H9 (cell line): Measurements from ENCODE around the gene CXCL12. TPM values are rescaled to one million over a fixed set of nuclear protein-coding genes. Genes with fewer than 3 reads are reported as not detected.

Source experiments
- DNase-seq: peaks from one replicate; pipeline ENCODE4 v3.0.0-alpha.2; 2017
- H2AFZ ChIP-seq: one replicate; pipeline ENCODE4 v1.6.1; 2013; ENCODE audit warnings: mild to moderate bottlenecking, low read length, control low read depth, moderate library complexity
- H2AK5ac ChIP-seq: 2 replicates; pipeline ENCODE4 v1.6.1; 2013; ENCODE audit warnings: low read length, control low read depth, mixed read lengths; ENCODE audit not compliant: insufficient read length
- H2BK120ac ChIP-seq: one replicate; pipeline ENCODE4 v1.6.1; 2013; ENCODE audit warnings: low read depth, mild to moderate bottlenecking, low read length, control low read depth, inconsistent platforms; ENCODE audit not compliant: poor library complexity, severe bottlenecking
- H2BK12ac ChIP-seq: 2 replicates; pipeline ENCODE4 v1.6.1; 2013; ENCODE audit warnings: low read length, control low read depth, mixed read lengths, low read depth; ENCODE audit not compliant: insufficient read length
- H2BK15ac ChIP-seq: 2 replicates; pipeline ENCODE4 v1.6.1; 2013; ENCODE audit warnings: low read depth, low read length, control low read depth
- H2BK20ac ChIP-seq: one replicate; pipeline ENCODE4 v1.6.1; 2013; ENCODE audit warnings: low read depth, mild to moderate bottlenecking, low read length, control low read depth, inconsistent platforms; ENCODE audit not compliant: poor library complexity, severe bottlenecking
- H2BK5ac ChIP-seq: 2 replicates; pipeline ENCODE4 v1.6.1; 2013; ENCODE audit warnings: low read length, control low read depth, mixed read lengths; ENCODE audit not compliant: insufficient read length
- H3K14ac ChIP-seq: 2 replicates; pipeline ENCODE4 v1.6.1; 2013; ENCODE audit warnings: low read length, control low read depth; ENCODE audit not compliant: insufficient read depth
- H3K18ac ChIP-seq: 2 replicates; pipeline ENCODE4 v1.6.1; 2013; ENCODE audit warnings: low read depth, mild to moderate bottlenecking, mixed read lengths, low read length, control low read depth; ENCODE audit not compliant: insufficient read length
- H3K23ac ChIP-seq: 2 replicates; pipeline ENCODE4 v1.6.1; 2013; ENCODE audit warnings: low read length, control low read depth, mixed read lengths, low read depth; ENCODE audit not compliant: insufficient read length
- H3K23me2 ChIP-seq: 2 replicates; pipeline ENCODE4 v1.6.1; 2013; ENCODE audit warnings: low read depth, mild to moderate bottlenecking, mixed read lengths, low read length, control low read depth; ENCODE audit not compliant: insufficient read length, poor library complexity, severe bottlenecking
- H3K27ac ChIP-seq: 2 replicates; pipeline ENCODE4 v1.5.1; 2013; ENCODE audit warnings: low read length, control low read depth, mixed read lengths, low read depth; ENCODE audit not compliant: insufficient read length
- H3K27me3 ChIP-seq: 2 replicates; pipeline ENCODE4 v1.6.1; 2013; ENCODE audit warnings: low read length, control low read depth, inconsistent platforms; ENCODE audit not compliant: insufficient read depth
- H3K4ac ChIP-seq: 2 replicates; pipeline ENCODE4 v1.6.1; 2013; ENCODE audit warnings: low read depth, mild to moderate bottlenecking, control low read depth, inconsistent platforms, low read length, moderate library complexity
- H3K4me1 ChIP-seq: 2 replicates; pipeline ENCODE4 v1.6.1; 2013; ENCODE audit warnings: low read length, control low read depth, inconsistent platforms; ENCODE audit not compliant: insufficient read depth
- H3K4me2 ChIP-seq: 2 replicates; pipeline ENCODE4 v1.6.1; 2013; ENCODE audit warnings: low read length, control low read depth, mixed read lengths; ENCODE audit not compliant: insufficient read length, insufficient read depth
- H3K56ac ChIP-seq: 2 replicates; pipeline ENCODE4 v1.6.1; 2013; ENCODE audit warnings: low read depth, mild to moderate bottlenecking, mixed read lengths, low read length, control low read depth; ENCODE audit not compliant: insufficient read length
- H3K79me1 ChIP-seq: 2 replicates; pipeline ENCODE4 v1.6.1; 2013; ENCODE audit warnings: low read depth, mild to moderate bottlenecking, moderate library complexity, low read length, control low read depth, inconsistent platforms; ENCODE audit not compliant: insufficient read depth, poor library complexity, severe bottlenecking
- H3K79me2 ChIP-seq: 2 replicates; pipeline ENCODE4 v1.6.1; 2013; ENCODE audit warnings: low read length, control low read depth, inconsistent platforms; ENCODE audit not compliant: insufficient read depth
- H3K9ac ChIP-seq: 2 replicates; pipeline ENCODE4 v1.6.1; 2013; ENCODE audit warnings: low read length, control low read depth, mixed read lengths; ENCODE audit not compliant: insufficient read length; ENCODE audit errors: extremely low read depth
- H3K9me3 ChIP-seq: one replicate; pipeline ENCODE4 v1.6.1; 2013; ENCODE audit warnings: low read depth, low read length, inconsistent platforms; ENCODE audit not compliant: control insufficient read depth
- H3T11ph ChIP-seq: one replicate; pipeline ENCODE4 v1.6.1; 2013; ENCODE audit warnings: mild to moderate bottlenecking, low read length, control low read depth, inconsistent platforms
- H4K20me1 ChIP-seq: one replicate; pipeline ENCODE4 v1.6.1; 2013; ENCODE audit not compliant: control insufficient read depth, insufficient read length, insufficient read depth
- H4K5ac ChIP-seq: 2 replicates; pipeline ENCODE4 v1.6.1; 2013; ENCODE audit warnings: low read depth, mild to moderate bottlenecking, mixed read lengths, low read length, control low read depth; ENCODE audit not compliant: insufficient read length
- H4K8ac ChIP-seq: replicated peaks from 2 replicates; pipeline ENCODE4 v1.6.1; 2013; ENCODE audit warnings: low read length, control low read depth, mixed read lengths, low read depth; ENCODE audit not compliant: insufficient read length
- H4K91ac ChIP-seq: 2 replicates; pipeline ENCODE4 v1.6.1; 2013; ENCODE audit warnings: low read depth, mild to moderate bottlenecking, moderate library complexity, mixed read lengths, low read length, control low read depth; ENCODE audit not compliant: insufficient read length
- H3K27ac Mint-ChIP-seq, 3 experiments: 2 replicates in 2 of 3; 3 replicates in 1 of 3; pipeline ENCODE4 v1.8.0; 2020 to 2021; ENCODE audit warnings: mixed read lengths in 3 of 3, mild to moderate bottlenecking in 1 of 3, moderate library complexity in 1 of 3
- H3K27me3 Mint-ChIP-seq: 2 replicates; pipeline ENCODE4 v1.8.0; 2021; ENCODE audit warnings: low read depth, mild to moderate bottlenecking, moderate library complexity, mixed read lengths
- H3K36me3 Mint-ChIP-seq, 3 experiments: 2 replicates in 2 of 3; 3 replicates in 1 of 3; pipeline ENCODE4 v1.8.0; 2020 to 2021; ENCODE audit warnings: low read depth in 3 of 3, mixed read lengths in 3 of 3; ENCODE audit not compliant: insufficient read depth in 1 of 3
- H3K4me1 Mint-ChIP-seq, 2 experiments: 2 replicates each; pipeline ENCODE4 v1.8.0; 2020; ENCODE audit warnings: mixed read lengths in 2 of 2
- H3K4me3 Mint-ChIP-seq, 2 experiments: 2 replicates in 1 of 2; 3 replicates in 1 of 2; pipeline ENCODE4 v1.8.0; 2020 to 2021; ENCODE audit warnings: mild to moderate bottlenecking in 2 of 2, mixed read lengths in 2 of 2, moderate library complexity in 1 of 2
- H3K9me3 Mint-ChIP-seq, 2 experiments: 2 replicates in 1 of 2; 3 replicates in 1 of 2; pipeline ENCODE4 v1.8.0; 2020; ENCODE audit warnings: mild to moderate bottlenecking in 2 of 2, mixed read lengths in 2 of 2, moderate library complexity in 1 of 2
- WGBS: extraction: QIAGEN DNeasy Blood & Tissue Kit; methylation state at CpG from one replicate; pipeline ENCODE4 v1.1.7; 2013; ENCODE audit warnings: missing lambda C conversion rate, low lambda C conversion rate, mixed read lengths; ENCODE audit not compliant: insufficient read length; ENCODE audit errors: extremely low coverage; 5-methylcytosine and 5-hydroxymethylcytosine counted together
- total RNA-seq: library from RNA; stranded (reverse); gene quantifications from 2 replicates; pipeline ENCODE4 v1.2.1, GENCODE V29; 2021
- TF ChIP-seq, protein P1 (sequence below): fragments of 200-600 bp; sonication (generic); conservative IDR thresholded peaks from 3 replicates; pipeline ENCODE4 v1.8.0; 2021; ENCODE audit warnings: antibody characterized with exemption, mild to moderate bottlenecking

CXCL12 gene
- total RNA-seq, 1 experiment from 2014 or later = 28.3 TPM

DNA sequence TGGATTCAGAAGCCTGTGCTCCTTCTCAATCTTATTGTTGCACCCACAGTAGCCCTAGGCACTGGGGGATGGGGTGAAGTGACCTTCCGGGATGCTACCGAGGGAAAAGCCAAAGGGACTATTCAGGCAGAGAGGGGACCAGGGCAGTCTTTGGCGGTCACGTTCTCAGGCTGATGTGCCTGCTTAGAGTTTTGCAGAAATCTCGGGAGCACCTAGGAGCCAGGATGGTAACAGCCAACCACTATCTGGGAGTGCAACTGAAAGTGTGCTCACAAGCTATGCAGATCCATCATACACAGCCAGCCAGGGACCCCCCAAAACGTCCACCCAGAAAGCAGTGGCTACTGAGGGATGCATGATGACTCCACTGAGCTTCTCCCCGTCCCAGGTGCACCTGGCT, 52.4 kb downstream of the CXCL12 start:
- Histone ChIP-seq H3K79me2 (no peaks in the 10 kb centered on the region), H2BK20ac (no peak overlapping the region), H3K27me3 (no peaks in the 10 kb centered on the region), H2AK5ac (no peak overlapping the region), H3K9me3 (no peaks in the 10 kb centered on the region), H2BK120ac (no peak overlapping the region), H3K9ac (no peak overlapping the region), H3K23ac (no peak overlapping the region), H3K18ac (no peak overlapping the region), H4K8ac (no peak overlapping the region), H3K56ac (no peak overlapping the region), H4K20me1 (no peaks in the 10 kb centered on the region), H3K27ac (no peak overlapping the region), H3K14ac (no peak overlapping the region), H3K4me2 (no peak overlapping the region), H2BK5ac (no peak overlapping the region), H3T11ph (no peak overlapping the region), H2BK12ac (no peak overlapping the region), H3K79me1 (no peaks in the 10 kb centered on the region), H3K4me1 (no peaks in the 10 kb centered on the region), H3K4ac (no peak overlapping the region), H4K5ac (no peak overlapping the region), H4K91ac (no peak overlapping the region), H2BK15ac (no peak overlapping the region), H2AFZ (no peak overlapping the region), H3K23me2 (no peaks in the 10 kb centered on the region)
- Mint-ChIP-seq H3K27ac (no peak overlapping the region), H3K4me1 (peaks cover 6 to 8% of the 10 kb centered on the region in 2 experiments), H3K27me3 (0 out of 2 replicates have a peak, but pooled peaks cover 4% of the 10 kb centered on the region), H3K4me3 (no peak overlapping the region), H3K9me3 (no peaks in the 10 kb centered on the region), H3K36me3 (no peaks in the 10 kb centered on the region; a peak in 1 of 7 replicates)
- WGBS = no CpG with 5 or more reads among the region's 7 CpGs
- DNase-seq = no peak
- TF ChIP-seq, protein P1, sequence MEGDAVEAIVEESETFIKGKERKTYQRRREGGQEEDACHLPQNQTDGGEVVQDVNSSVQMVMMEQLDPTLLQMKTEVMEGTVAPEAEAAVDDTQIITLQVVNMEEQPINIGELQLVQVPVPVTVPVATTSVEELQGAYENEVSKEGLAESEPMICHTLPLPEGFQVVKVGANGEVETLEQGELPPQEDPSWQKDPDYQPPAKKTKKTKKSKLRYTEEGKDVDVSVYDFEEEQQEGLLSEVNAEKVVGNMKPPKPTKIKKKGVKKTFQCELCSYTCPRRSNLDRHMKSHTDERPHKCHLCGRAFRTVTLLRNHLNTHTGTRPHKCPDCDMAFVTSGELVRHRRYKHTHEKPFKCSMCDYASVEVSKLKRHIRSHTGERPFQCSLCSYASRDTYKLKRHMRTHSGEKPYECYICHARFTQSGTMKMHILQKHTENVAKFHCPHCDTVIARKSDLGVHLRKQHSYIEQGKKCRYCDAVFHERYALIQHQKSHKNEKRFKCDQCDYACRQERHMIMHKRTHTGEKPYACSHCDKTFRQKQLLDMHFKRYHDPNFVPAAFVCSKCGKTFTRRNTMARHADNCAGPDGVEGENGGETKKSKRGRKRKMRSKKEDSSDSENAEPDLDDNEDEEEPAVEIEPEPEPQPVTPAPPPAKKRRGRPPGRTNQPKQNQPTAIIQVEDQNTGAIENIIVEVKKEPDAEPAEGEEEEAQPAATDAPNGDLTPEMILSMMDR = no peak
